ENCODE data around the gene GRB10. TPM values are rescaled to one million over a fixed set of nuclear protein-coding genes. Genes with fewer than 3 reads are reported as not detected.
A peak's percentile ranks its signal among the peaks of the same experiment; 100 is the strongest.

Gene GRB10
- total and polyA plus RNA-seq, 2 experiments from 2014 or later = 35.0 to 154 TPM

- Histone ChIP-seq H3K36me3 (ENCODE audit: insufficient read depth) (no peaks in the 10 kb centered on the region), H3K4me1 (ENCODE audit: insufficient read depth) (peaks cover 35% of the 10 kb centered on the region), H3K27ac (ENCODE audit: low read depth) (peak overlapping the region; percentile 64; the same call in 1 of the 2 replicates), H4K20me1 (replicated peaks; ENCODE audit: insufficient read depth) (peaks cover 23% of the 10 kb centered on the region; the same call in 1 of the 2 replicates), H3K4me3 (no peak overlapping the region), H3K9me2 (ENCODE audit: insufficient read depth) (no peaks in the 10 kb centered on the region), H3K79me2 (replicated peaks; ENCODE audit: insufficient read depth) (peaks cover 95% of the 10 kb centered on the region), H2AFZ (no peak overlapping the region), H3K4me2 (no peak overlapping the region), H3F3A (replicated peaks; ENCODE audit: low read depth) (no peaks in the 10 kb centered on the region), H3K27me3 (ENCODE audit: insufficient read depth) (no peaks in the 10 kb centered on the region)
- DNase-seq (ENCODE audit: low spot score) (no peak), ATAC-seq (no peak)
- H3K27me3 Mint-ChIP-seq (ENCODE audit: insufficient read depth, low read depth, poor library complexity) = peaks cover 4% of the 10 kb centered on the region
- no peak overlapping the region for H3K4me3 Mint-ChIP-seq
- TF ChIP-seq CREB1 (CRISPR knock-in tag; IDR thresholded peaks at IDR 0.05; ENCODE audit: low read depth) (no peak), STAT1 (IDR thresholded peaks at IDR 0.05; ENCODE audit: unreplicated experiment) (no peak), ZNF331 (CRISPR knock-in tag; IDR thresholded peaks at IDR 0.05; ENCODE audit: low read depth) (no peak), POLR2AphosphoS5 (IDR thresholded peaks at IDR 0.05; ENCODE audit: low read depth) (no peak), ETS1 (IDR thresholded peaks at IDR 0.05) (no peak), NANOG (IDR thresholded peaks at IDR 0.05; ENCODE audit: borderline replicate concordance) (no peak), EZH2 (IDR thresholded peaks at IDR 0.05; ENCODE audit: low read depth, unreplicated experiment) (no peak), ZNF462 (CRISPR knock-in tag; IDR thresholded peaks at IDR 0.05) (no peak), CTCF (conservative IDR thresholded peaks at IDR 0.05; ENCODE audit: low read depth in 2 of 2) (no peak), REST (IDR thresholded peaks at IDR 0.05; ENCODE audit: unreplicated experiment) (no peak), ZNF114 (CRISPR knock-in tag; IDR thresholded peaks at IDR 0.05) (no peak), JUNB (IDR thresholded peaks at IDR 0.05; ENCODE audit: unreplicated experiment) (no peak), EZH2phosphoT487 (IDR thresholded peaks at IDR 0.05; ENCODE audit: unreplicated experiment) (no peak)
- peaks cover 41% of the 10 kb centered on the region for H3K4me1 Mint-ChIP-seq
- H3K27ac Mint-ChIP-seq = peak overlapping the region; percentile 21; the same call in 1 of the 2 replicates
- H3K36me3 Mint-ChIP-seq (ENCODE audit: low read depth) = peaks cover 15% of the 10 kb centered on the region; the same call in 2 of the 3 replicates
- no peaks in the 10 kb centered on the region for H3K9me3 Mint-ChIP-seq
Observed at GRCh38 chr7:50682079-50682478, 100.6 kb downstream of the GRB10 start.

Data from GM23338 (cell line).